Measurements from ENCODE around the gene VAV1.

DNA sequence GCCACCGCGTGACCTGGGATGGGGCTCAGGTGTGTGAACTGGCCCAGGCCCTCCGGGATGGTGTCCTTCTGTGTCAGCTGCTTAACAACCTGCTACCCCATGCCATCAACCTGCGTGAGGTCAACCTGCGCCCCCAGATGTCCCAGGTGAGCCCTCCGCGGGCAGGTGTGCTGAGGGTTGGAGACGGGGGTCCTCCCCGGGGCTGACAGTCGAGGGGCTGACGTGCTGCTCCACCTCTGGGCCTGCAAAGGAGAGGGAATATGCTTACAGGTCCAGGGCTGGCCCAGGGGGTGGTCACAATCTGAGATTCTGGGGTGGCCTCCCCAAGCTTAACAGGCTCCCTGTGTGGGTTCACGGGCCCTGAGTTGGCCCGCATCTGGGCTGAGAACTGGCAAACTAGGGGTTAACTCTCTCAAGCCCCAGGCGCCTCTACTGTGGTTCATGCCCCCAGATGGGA lies 386 bp downstream of the VAV1 start:
- TF ChIP-seq, protein P1, sequence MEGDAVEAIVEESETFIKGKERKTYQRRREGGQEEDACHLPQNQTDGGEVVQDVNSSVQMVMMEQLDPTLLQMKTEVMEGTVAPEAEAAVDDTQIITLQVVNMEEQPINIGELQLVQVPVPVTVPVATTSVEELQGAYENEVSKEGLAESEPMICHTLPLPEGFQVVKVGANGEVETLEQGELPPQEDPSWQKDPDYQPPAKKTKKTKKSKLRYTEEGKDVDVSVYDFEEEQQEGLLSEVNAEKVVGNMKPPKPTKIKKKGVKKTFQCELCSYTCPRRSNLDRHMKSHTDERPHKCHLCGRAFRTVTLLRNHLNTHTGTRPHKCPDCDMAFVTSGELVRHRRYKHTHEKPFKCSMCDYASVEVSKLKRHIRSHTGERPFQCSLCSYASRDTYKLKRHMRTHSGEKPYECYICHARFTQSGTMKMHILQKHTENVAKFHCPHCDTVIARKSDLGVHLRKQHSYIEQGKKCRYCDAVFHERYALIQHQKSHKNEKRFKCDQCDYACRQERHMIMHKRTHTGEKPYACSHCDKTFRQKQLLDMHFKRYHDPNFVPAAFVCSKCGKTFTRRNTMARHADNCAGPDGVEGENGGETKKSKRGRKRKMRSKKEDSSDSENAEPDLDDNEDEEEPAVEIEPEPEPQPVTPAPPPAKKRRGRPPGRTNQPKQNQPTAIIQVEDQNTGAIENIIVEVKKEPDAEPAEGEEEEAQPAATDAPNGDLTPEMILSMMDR (IDR thresholded peaks at IDR 0.05): no peak
- TF ChIP-seq EZH2 (IDR thresholded peaks at IDR 0.05; ENCODE audit: borderline replicate concordance, insufficient read depth, low read depth, low read length, poor library complexity, severe bottlenecking): no peak
